Cardiac fibroblast (primary cell): ENCODE measurements around the gene KCNG1.

Experiments
- DNase-seq, 2 donors: peaks; one replicate each; pipeline versions ENCODE4 v3.0.0 to v3.0.0-alpha.2; 2010; ENCODE audit warnings: low read depth in 2 of 2
- H3K4me3 ChIP-seq, 2 donors: replicated peaks in 1 of 2; 1 replicate in 1 of 2; 2 replicates in 1 of 2; pipeline ENCODE4 v1.5.1; 2011; ENCODE audit warnings: low read depth in 2 of 2, low read length in 2 of 2, mild to moderate bottlenecking in 2 of 2, moderate library complexity in 1 of 2
- TF ChIP-seq, protein P1 (sequence below): IDR thresholded peaks from one replicate; pipeline ENCODE4 v1.5.1; 2011; ENCODE audit warnings: low read depth, mild to moderate bottlenecking, low read length, inconsistent platforms

KCNG1 gene, protein sequence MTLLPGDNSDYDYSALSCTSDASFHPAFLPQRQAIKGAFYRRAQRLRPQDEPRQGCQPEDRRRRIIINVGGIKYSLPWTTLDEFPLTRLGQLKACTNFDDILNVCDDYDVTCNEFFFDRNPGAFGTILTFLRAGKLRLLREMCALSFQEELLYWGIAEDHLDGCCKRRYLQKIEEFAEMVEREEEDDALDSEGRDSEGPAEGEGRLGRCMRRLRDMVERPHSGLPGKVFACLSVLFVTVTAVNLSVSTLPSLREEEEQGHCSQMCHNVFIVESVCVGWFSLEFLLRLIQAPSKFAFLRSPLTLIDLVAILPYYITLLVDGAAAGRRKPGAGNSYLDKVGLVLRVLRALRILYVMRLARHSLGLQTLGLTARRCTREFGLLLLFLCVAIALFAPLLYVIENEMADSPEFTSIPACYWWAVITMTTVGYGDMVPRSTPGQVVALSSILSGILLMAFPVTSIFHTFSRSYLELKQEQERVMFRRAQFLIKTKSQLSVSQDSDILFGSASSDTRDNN

DNA sequence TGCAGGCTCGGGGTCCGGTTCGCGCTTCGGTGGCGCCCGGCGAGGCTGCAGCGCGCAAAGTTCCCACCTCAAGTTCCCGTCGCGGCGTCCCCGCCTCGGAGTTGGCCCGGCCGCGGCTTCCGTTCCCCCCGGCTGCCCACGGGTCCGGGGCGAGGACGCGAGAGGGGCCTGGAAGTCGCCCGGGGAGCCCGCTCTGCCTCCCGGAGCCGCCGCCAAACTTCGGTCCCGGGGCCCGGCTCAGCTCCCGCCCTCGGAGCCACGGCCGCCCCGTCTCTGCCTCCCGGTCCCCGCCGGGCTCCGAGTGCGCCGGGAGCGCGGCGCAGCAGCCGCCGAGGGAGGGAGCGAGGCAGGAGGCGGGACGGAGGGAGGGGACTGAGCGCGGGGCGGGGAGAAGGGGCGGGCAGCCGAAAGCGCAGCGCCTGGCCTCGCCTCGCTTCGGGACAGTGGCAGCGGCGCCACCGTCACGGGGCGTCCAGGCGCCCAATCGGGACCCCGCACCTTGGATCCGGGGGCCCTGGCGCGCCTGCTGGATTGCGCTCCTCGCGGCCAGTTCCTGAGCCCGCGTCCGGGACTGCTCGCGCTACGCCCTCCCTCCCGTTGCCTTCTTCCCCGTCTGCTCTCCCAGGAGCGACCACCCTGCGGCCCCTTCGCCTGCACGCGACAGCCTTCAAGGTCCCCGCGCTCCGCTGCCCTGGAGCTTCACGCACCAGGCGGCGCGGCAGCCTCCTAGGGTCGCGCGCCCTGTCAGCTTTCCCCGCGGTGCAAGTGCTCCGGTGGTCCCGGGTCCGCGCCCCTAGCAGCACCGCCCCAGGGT is at the start of gene KCNG1:
Gene KCNG1 (minus strand): TSS at position 305 of the 814 bp plus-strand sequence. CDS start 12,769 bp downstream, outside the sequence.
- peak within 1 kb of the TSS; percentile 41 to 65 for H3K4me3 ChIP-seq
- peak; percentile 67 to 71 for DNase-seq
- TF ChIP-seq, protein P1, sequence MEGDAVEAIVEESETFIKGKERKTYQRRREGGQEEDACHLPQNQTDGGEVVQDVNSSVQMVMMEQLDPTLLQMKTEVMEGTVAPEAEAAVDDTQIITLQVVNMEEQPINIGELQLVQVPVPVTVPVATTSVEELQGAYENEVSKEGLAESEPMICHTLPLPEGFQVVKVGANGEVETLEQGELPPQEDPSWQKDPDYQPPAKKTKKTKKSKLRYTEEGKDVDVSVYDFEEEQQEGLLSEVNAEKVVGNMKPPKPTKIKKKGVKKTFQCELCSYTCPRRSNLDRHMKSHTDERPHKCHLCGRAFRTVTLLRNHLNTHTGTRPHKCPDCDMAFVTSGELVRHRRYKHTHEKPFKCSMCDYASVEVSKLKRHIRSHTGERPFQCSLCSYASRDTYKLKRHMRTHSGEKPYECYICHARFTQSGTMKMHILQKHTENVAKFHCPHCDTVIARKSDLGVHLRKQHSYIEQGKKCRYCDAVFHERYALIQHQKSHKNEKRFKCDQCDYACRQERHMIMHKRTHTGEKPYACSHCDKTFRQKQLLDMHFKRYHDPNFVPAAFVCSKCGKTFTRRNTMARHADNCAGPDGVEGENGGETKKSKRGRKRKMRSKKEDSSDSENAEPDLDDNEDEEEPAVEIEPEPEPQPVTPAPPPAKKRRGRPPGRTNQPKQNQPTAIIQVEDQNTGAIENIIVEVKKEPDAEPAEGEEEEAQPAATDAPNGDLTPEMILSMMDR: no peak

DNA sequence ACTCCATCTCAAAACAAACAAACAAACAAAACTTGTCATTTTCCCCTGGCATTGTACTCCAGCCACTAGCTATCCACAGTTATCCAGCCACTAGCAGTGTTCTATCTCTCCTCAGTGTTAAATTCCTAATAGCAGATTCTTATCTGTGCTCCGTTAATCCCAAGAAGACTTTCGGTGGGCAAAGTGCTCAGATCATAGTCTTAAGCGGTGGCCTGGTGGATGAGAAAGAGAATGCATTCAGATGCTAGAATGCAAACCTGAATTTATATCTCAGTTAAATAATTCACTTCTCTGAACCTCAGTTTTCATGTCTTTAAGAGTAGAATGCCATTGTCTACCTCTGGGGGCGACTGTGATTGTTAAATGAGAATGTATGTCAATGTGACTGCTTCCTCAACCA is 47.7 kb upstream of the KCNG1 start:
- no peak for DNase-seq
- TF ChIP-seq, protein P1: no peak
- H3K4me3 ChIP-seq: no peak overlapping the region

DNA sequence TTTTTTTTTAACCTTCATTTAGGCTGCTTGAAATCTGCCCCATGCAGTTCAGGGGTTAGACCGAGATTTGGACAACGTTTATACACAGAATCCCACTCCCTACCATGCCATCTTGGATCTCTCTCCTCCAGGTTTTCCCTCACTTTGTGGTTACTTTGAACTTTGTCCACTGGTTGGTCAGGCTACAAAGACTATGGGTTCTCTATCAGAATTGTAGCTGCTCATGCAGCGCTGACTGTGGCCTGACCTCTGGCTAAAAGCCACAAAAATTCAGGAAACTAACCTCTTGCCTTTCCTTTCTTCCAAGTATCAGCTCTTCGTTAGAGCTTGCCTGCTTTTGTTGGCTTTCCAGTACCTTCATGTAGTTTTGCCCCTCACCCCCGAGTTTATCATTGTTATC is 44.9 kb upstream of the KCNG1 start:
- TF ChIP-seq, protein P1: no peak
- H3K4me3 ChIP-seq: no peak overlapping the region
- peak in 1 of 2 donors; percentile 10 for DNase-seq

DNA sequence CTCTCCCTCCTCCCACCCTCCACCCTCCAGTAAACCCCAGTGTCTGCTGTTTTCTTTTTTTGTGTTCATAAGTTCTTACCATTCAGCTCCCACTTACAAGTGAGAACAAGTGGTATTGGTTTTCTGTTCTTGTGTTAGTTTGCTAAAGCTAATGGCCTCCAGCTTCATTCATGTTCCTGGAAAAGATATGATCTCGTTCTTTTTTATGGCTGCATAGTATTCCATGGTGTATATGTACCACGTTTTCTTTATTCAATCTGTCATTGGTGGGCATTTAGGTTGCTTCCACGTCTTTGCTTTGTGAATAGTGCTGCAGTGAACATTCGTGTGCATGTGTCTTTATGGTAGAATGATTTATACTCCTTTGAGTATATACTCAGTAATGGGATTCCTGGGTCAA is 42.7 kb upstream of the KCNG1 start:
- DNase-seq: no peak
- TF ChIP-seq, protein P1: no peak
- no peak overlapping the region for H3K4me3 ChIP-seq

DNA sequence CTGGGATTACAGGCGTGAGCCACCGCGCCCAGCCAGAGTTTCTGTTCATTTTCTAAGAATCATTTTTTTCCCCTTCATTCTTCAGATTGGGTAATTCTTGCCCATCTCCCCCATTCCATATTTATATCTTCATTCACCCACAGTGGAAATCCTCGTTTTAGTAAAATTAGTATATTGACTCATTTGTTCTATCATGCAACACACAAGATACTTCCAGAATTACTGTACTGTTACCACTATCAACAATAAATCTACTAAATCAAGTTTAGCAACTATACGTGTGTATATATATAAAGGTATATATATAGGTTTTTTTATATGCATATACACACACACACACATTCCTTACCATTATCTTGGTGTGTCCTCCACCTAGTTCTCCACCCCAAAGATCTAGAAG is 41.2 kb upstream of the KCNG1 start:
- no peak overlapping the region for H3K4me3 ChIP-seq
- no peak for DNase-seq
- TF ChIP-seq, protein P1: no peak

DNA sequence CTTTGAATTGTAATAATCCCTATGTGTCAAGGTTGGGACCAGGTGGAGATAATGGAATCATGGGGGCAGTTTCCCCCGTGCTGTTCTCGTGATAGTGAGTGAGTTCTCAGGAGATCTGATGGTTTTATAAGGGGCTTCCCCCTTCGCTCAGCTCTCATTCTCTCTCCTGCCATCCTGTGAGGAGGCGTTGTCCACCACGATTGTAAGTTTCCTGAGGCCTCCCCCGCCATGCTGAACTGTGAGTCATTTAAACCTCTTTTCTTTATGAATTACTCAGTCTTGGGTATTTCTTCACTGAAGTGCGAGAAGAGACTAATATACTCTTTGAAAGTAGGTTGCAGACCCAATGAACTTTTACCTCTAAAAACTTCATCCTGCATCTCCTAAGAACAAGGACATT is 39.2 kb upstream of the KCNG1 start:
- TF ChIP-seq, protein P1: no peak
- H3K4me3 ChIP-seq: no peak overlapping the region
- peak in 1 of 2 donors; percentile 32 for DNase-seq
